Heart left ventricle (tissue), 16 donors: ENCODE data around the gene FAM3D. TPM values are rescaled to one million over a fixed set of nuclear protein-coding genes. Genes with fewer than 3 reads are reported as not detected.

Source experiments
- ATAC-seq, 4 donors: fragments of 200-7000 bp; cut with Tn5 transposase; one replicate each; pipeline ENCODE4 v1.9.1; 2020 to 2022; ENCODE audit warnings: moderate library complexity in 4 of 4, mild to moderate bottlenecking in 3 of 4, moderate number of reproducible peaks in 1 of 4
- DNase-seq, 5 donors: peaks; one replicate each; pipeline ENCODE4 v3.0.0-alpha.2; 2020
- H3K27ac ChIP-seq, 12 donors: fragments of 200-600 bp; sonication (generic) in 4 of 12; one replicate each; pipeline versions ENCODE4 v1.5.0 to v1.8.0; 2016 to 2022; ENCODE audit warnings: mild to moderate bottlenecking in 2 of 12
- H3K27me3 ChIP-seq, 9 donors: fragments of 200-600 bp; sonication (generic) in 2 of 9; one replicate each; pipeline versions ENCODE4 v1.5.1 to v1.8.0; 2016 to 2022; ENCODE audit warnings: mild to moderate bottlenecking in 3 of 9
- H3K36me3 ChIP-seq, 9 donors: fragments of 200-600 bp; sonication (generic) in 2 of 9; one replicate each; pipeline versions ENCODE4 v1.5.0 to v1.8.0; 2018 to 2022; ENCODE audit warnings: mild to moderate bottlenecking in 2 of 9
- H3K4me1 ChIP-seq, 12 donors: fragments of 200-600 bp; sonication (generic) in 4 of 12; one replicate each; pipeline versions ENCODE4 v1.5.0 to v1.8.0; 2016 to 2022; ENCODE audit warnings: mild to moderate bottlenecking in 3 of 12
- H3K4me3 ChIP-seq, 12 donors: fragments of 200-600 bp; sonication (generic) in 4 of 12; one replicate each; pipeline versions ENCODE4 v1.5.0 to v1.8.0; 2017 to 2022; ENCODE audit warnings: mild to moderate bottlenecking in 9 of 12, moderate library complexity in 4 of 12
- H3K9me3 ChIP-seq, 12 donors: fragments of 200-600 bp; sonication (generic) in 4 of 12; one replicate each; pipeline versions ENCODE4 v1.5.0 to v1.8.0; 2016 to 2022; ENCODE audit warnings: mild to moderate bottlenecking in 1 of 12
- CTCF ChIP-seq, 12 donors: fragments of 200-600 bp; sonication (generic) in 4 of 12; IDR thresholded peaks; one replicate each; pipeline versions ENCODE4 v1.5.0 to v1.8.0; 2018 to 2022; ENCODE audit warnings: antibody characterized with exemption in 12 of 12, mild to moderate bottlenecking in 5 of 12
- POLR2A ChIP-seq, 2 donors: fragments of 450-650 bp; IDR thresholded peaks; one replicate each; pipeline ENCODE4 v1.6.1; 2017; ENCODE audit warnings: antibody characterized with exemption in 2 of 2, mild to moderate bottlenecking in 2 of 2, moderate library complexity in 2 of 2
- WGBS, 4 donors: extraction: QIAGEN DNeasy Blood & Tissue Kit in 2 of 4; methylation state at CpG; one replicate each; pipeline versions ENCODE4 v1.1.5 to v1.1.7; 2013 to 2018; 5-methylcytosine and 5-hydroxymethylcytosine counted together
- intact Hi-C, 10 donors: fragments of 100-400 bp; cut with DNase I; formaldehyde crosslinking; loops; one replicate each; pipeline versions ENCODE4 v1.11.1 to v1.14.2; 2022
- polyA plus RNA-seq, 2 donors: library from polyadenylated mRNA; stranded (reverse); fragments of 200-250 nt; gene quantifications; one replicate each; pipeline ENCODE4 v1.2.3, GENCODE V29; 2013
- total RNA-seq, 9 donors: library from RNA; depleted of rRNA in 2 of 9; stranded (reverse); fragments of >200 nt in 2 of 9; fragmentation: NEBNext Ultra II Directional in 3 of 9; extraction: Animal tissue kit (Norgen Biotek cat#: 25700) in 3 of 9; gene quantifications; one replicate each; pipeline versions ENCODE4 v1.1.0 to v1.2.4, GENCODE V29; 2016 to 2023
- donor health status: ischemic (EF 13 %, LVEDD 7.1; RV severe dilation, severe dysfunction).
- donor health status: healthy with polysubstance abuse.
- donor health status: DM: no; HTN: yes; CAD: no.
- donor health status: DM: no; HTN: no; CAD: no.
- donor health status: ischemic (EF 25% LVEDD 6.9; RV normal size, moderate dysfunction).
- donor health status: ischemic (EF 25% LVEDD 5.7; RV mildly dilated, moderate dysfunction).
- donor health status: healthy.
- donor health status: DM: yes; HTN: yes; CAD: no.
- donor health status: ischemic (EF 35%, LVEDD 5.7; RV mildly dilated, moderate dysfunction).
- donor health status: nonischemic (EF 11% LVEDD 7.7; RV severe dilation, severe dysfunction).
- donor health status: DM: yes; HTN: yes; CAD: no.
- donor health status: PGD.
- donor health status: ischemic (EF 29% LVEDD 5.4; RV normal size, mild dysfunction).
- donor health status: nonischemic (EF 23%, LVEDD 6.1; RV moderate dilation, normal function).

The FAM3D gene
- total and polyA plus RNA-seq, 11 donors = 0.06 TPM; not detected in 10

- Histone ChIP-seq H3K27me3 (peaks cover 0 to 6% (median 0%) of the 10 kb centered on the region in 9 donors), H3K9me3 (peaks cover 0 to 30% (median 12%) of the 10 kb centered on the region in 12 donors), H3K4me3 (no peak overlapping the region), H3K27ac (no peak overlapping the region), H3K36me3 (no peaks in the 10 kb centered on the region), H3K4me1 (no peaks in the 10 kb centered on the region)
- 71 to 84% (median 81%) methylated on average over 4 of the region's 4 CpGs for WGBS, 4 donors
- intact Hi-C loops = no loop called here
- no peak for DNase-seq
- no peak for ATAC-seq
- TF ChIP-seq POLR2A (IDR thresholded peaks at IDR 0.05) (no peak), CTCF (IDR thresholded peaks at IDR 0.05) (no peak)
Measured at GRCh38 chr3:58688574-58688973, 22.0 kb upstream of the FAM3D start.

- intact Hi-C loops = no loop called here
- Histone ChIP-seq H3K36me3 (no peaks in the 10 kb centered on the region), H3K4me3 (no peak overlapping the region), H3K4me1 (no peaks in the 10 kb centered on the region), H3K27ac (no peak overlapping the region), H3K27me3 (peaks cover 0 to 6% (median 0%) of the 10 kb centered on the region in 9 donors), H3K9me3 (peaks cover 0 to 15% (median 8%) of the 10 kb centered on the region in 12 donors)
- TF ChIP-seq POLR2A (IDR thresholded peaks at IDR 0.05) (no peak), CTCF (IDR thresholded peaks at IDR 0.05) (no peak)
- ATAC-seq (no peak), DNase-seq (no peak)
- 80 to 88% (median 86%) methylated on average over 4 of the region's 4 CpGs for WGBS, 4 donors
Measured at GRCh38 chr3:58686847-58687246, 20.3 kb upstream of the FAM3D start.

GRCh38 chr3:58685641-58686040 lies 19.1 kb upstream of the FAM3D start:
- Histone ChIP-seq H3K27me3 (peaks cover 0 to 6% (median 0%) of the 10 kb centered on the region in 9 donors), H3K4me3 (no peak overlapping the region), H3K36me3 (no peaks in the 10 kb centered on the region), H3K4me1 (no peaks in the 10 kb centered on the region), H3K27ac (no peak overlapping the region), H3K9me3 (peaks cover 0 to 3% (median 0%) of the 10 kb centered on the region in 12 donors)
- TF ChIP-seq POLR2A (IDR thresholded peaks at IDR 0.05) (no peak), CTCF (IDR thresholded peaks at IDR 0.05) (no peak)
- ATAC-seq (no peak), DNase-seq (no peak)
- 80 to 91% (median 84%) methylated on average over 10 of the region's 10 CpGs for WGBS, 4 donors
- intact Hi-C loops = no loop called here

- no peaks in the 10 kb centered on the region for H3K9me3 ChIP-seq
- no peak overlapping the region for H3K4me3 ChIP-seq
- peaks cover 0 to 11% (median 0%) of the 10 kb centered on the region in 9 donors for H3K27me3 ChIP-seq
- DNase-seq (no peak), ATAC-seq (no peak)
- intact Hi-C loops = no loop called here
- no peak overlapping the region for H3K27ac ChIP-seq
- no peak for TF ChIP-seq POLR2A (IDR thresholded peaks at IDR 0.05)
- TF ChIP-seq CTCF (IDR thresholded peaks at IDR 0.05) = no peak
- H3K36me3 ChIP-seq = no peaks in the 10 kb centered on the region
- WGBS, 4 donors = 79 to 89% (median 83%) methylated on average over 4 of the region's 4 CpGs
- H3K4me1 ChIP-seq = peaks cover 0 to 3% (median 0%) of the 10 kb centered on the region in 12 donors
Measured at GRCh38 chr3:58683466-58683865, 16.9 kb upstream of the FAM3D start.
